ENCODE results near the gene CCN5.

GRCh38 chr20:44734938-44735337 is 19.8 kb downstream of the CCN5 start:
- TF ChIP-seq TEAD4 (IDR thresholded peaks at IDR 0.05) (peak; percentile 28; the same call in 1 of the 2 replicates), RAD21 (IDR thresholded peaks at IDR 0.05; ENCODE audit: low read depth) (no peak), USF1 (IDR thresholded peaks at IDR 0.05) (no peak), EP300 (IDR thresholded peaks at IDR 0.05; ENCODE audit: borderline replicate concordance) (no peak), REST (IDR thresholded peaks at IDR 0.05; ENCODE audit: low read depth) (no peak)
